HL-60 (cell line): ENCODE results near the gene PARP8.

Experiments used
- GABPA ChIP-seq: IDR thresholded peaks from 2 replicates; pipeline ENCODE4 v1.6.1; 2012; ENCODE audit warnings: low read depth
- TF ChIP-seq, protein P1 (sequence below): IDR thresholded peaks from one replicate; pipeline ENCODE4 v1.5.1; 2011; ENCODE audit warnings: low read length, control low read depth, inconsistent platforms; ENCODE audit not compliant: insufficient read depth
- TF ChIP-seq, protein P2 (sequence below): IDR thresholded peaks from 2 replicates; pipeline ENCODE4 v1.6.1; 2012; ENCODE audit warnings: low read depth; ENCODE audit not compliant: insufficient replicate concordance

DNA sequence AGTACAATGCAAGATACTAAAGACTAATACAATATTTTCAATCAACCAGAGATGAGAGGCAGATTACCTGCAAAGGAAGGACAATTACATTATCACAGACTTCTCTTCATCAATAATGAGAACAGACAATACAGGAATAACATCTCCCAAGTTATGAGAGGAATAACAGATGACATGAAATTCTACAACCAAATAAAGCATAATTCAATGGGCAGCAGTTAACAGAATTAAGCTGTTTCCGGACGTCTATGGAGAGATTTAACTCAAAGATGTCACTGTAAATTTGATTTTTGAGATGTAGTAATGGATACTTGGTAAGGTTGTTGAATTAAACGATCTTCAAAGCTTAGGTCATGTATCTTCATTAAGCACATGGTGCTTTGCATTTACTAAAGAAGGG is 19.8 kb upstream of the PARP8 start:
- TF ChIP-seq, protein P1, sequence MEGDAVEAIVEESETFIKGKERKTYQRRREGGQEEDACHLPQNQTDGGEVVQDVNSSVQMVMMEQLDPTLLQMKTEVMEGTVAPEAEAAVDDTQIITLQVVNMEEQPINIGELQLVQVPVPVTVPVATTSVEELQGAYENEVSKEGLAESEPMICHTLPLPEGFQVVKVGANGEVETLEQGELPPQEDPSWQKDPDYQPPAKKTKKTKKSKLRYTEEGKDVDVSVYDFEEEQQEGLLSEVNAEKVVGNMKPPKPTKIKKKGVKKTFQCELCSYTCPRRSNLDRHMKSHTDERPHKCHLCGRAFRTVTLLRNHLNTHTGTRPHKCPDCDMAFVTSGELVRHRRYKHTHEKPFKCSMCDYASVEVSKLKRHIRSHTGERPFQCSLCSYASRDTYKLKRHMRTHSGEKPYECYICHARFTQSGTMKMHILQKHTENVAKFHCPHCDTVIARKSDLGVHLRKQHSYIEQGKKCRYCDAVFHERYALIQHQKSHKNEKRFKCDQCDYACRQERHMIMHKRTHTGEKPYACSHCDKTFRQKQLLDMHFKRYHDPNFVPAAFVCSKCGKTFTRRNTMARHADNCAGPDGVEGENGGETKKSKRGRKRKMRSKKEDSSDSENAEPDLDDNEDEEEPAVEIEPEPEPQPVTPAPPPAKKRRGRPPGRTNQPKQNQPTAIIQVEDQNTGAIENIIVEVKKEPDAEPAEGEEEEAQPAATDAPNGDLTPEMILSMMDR, result no peak
- TF ChIP-seq, protein P2, sequence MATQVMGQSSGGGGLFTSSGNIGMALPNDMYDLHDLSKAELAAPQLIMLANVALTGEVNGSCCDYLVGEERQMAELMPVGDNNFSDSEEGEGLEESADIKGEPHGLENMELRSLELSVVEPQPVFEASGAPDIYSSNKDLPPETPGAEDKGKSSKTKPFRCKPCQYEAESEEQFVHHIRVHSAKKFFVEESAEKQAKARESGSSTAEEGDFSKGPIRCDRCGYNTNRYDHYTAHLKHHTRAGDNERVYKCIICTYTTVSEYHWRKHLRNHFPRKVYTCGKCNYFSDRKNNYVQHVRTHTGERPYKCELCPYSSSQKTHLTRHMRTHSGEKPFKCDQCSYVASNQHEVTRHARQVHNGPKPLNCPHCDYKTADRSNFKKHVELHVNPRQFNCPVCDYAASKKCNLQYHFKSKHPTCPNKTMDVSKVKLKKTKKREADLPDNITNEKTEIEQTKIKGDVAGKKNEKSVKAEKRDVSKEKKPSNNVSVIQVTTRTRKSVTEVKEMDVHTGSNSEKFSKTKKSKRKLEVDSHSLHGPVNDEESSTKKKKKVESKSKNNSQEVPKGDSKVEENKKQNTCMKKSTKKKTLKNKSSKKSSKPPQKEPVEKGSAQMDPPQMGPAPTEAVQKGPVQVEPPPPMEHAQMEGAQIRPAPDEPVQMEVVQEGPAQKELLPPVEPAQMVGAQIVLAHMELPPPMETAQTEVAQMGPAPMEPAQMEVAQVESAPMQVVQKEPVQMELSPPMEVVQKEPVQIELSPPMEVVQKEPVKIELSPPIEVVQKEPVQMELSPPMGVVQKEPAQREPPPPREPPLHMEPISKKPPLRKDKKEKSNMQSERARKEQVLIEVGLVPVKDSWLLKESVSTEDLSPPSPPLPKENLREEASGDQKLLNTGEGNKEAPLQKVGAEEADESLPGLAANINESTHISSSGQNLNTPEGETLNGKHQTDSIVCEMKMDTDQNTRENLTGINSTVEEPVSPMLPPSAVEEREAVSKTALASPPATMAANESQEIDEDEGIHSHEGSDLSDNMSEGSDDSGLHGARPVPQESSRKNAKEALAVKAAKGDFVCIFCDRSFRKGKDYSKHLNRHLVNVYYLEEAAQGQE, result no peak
- no peak for TF ChIP-seq GABPA
